Lower leg skin (tissue), 4 donors: ENCODE results near the gene PTPRT. TPM values are rescaled to one million over a fixed set of nuclear protein-coding genes. Genes with fewer than 3 reads are reported as not detected.

ENCODE experiments used
- DNase-seq, 2 donors: peaks; one replicate each; pipeline ENCODE4 v3.0.0-alpha.2; 2019; ENCODE audit warnings: low spot score in 2 of 2
- H3K4me3 ChIP-seq: fragments of 200-600 bp; sonication (generic); 2 replicates; pipeline ENCODE4 v1.5.1; 2017; ENCODE audit warnings: mild to moderate bottlenecking, low read depth; ENCODE audit not compliant: poor library complexity, severe bottlenecking
- POLR2A ChIP-seq, 2 donors: fragments of 450-650 bp; IDR thresholded peaks; one replicate each; pipeline ENCODE4 v1.6.1; 2016 to 2017; ENCODE audit warnings: antibody characterized with exemption in 2 of 2, mild to moderate bottlenecking in 1 of 2, moderate library complexity in 1 of 2
- WGBS, 2 donors: methylation state at CpG; one replicate each; pipeline ENCODE4 v1.1.5; 2018; 5-methylcytosine and 5-hydroxymethylcytosine counted together
- intact Hi-C: fragments of 100-400 bp; cut with DNase I; formaldehyde crosslinking; loops from one replicate; pipeline ENCODE4 v1.15.0; 2023; ENCODE audit warnings: low total_unique reads
- total RNA-seq, 4 donors: library from RNA; depleted of rRNA; stranded (reverse); fragments of >200 nt; gene quantifications; one replicate each; pipeline ENCODE4 v1.1.0, GENCODE V29; 2016
- TF ChIP-seq, protein P1 (sequence below), 3 donors: fragments of 450-650 bp; IDR thresholded peaks; one replicate each; pipeline ENCODE4 v1.5.1; 2016; ENCODE audit warnings: antibody characterized with exemption in 3 of 3, mild to moderate bottlenecking in 3 of 3, moderate library complexity in 2 of 3

PTPRT gene
- total RNA-seq, 4 donors from 2014 or later, result 0.34 to 1.4 (median 0.95) TPM

DNA sequence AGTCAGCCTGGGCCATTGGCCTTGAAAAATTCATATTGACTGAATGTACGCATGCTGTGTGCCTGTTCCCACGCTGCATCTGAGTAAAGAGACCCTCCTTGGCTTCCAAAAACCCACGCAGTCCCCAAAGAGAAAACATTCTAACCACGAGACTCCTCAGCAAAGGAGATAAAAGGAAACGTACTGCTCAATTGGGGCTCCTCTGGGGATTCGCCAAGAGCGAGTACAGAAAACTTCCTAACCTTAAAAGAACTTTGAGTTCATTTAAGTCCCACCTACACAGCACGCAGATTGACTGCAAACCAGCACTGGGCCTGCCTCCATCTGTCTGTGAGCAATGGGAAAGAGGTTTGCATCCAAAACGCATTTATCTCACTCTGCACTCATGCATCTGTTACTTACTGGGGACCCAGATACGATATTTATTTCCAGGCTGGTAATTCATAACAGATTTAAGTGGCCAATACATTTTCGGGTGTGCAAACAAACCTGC, 1065.7 kb downstream of the PTPRT start:
- DNase-seq, result no peak
- H3K4me3 ChIP-seq, result no peak overlapping the region
- TF ChIP-seq, protein P1, sequence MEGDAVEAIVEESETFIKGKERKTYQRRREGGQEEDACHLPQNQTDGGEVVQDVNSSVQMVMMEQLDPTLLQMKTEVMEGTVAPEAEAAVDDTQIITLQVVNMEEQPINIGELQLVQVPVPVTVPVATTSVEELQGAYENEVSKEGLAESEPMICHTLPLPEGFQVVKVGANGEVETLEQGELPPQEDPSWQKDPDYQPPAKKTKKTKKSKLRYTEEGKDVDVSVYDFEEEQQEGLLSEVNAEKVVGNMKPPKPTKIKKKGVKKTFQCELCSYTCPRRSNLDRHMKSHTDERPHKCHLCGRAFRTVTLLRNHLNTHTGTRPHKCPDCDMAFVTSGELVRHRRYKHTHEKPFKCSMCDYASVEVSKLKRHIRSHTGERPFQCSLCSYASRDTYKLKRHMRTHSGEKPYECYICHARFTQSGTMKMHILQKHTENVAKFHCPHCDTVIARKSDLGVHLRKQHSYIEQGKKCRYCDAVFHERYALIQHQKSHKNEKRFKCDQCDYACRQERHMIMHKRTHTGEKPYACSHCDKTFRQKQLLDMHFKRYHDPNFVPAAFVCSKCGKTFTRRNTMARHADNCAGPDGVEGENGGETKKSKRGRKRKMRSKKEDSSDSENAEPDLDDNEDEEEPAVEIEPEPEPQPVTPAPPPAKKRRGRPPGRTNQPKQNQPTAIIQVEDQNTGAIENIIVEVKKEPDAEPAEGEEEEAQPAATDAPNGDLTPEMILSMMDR (IDR thresholded peaks at IDR 0.05), result no peak
- TF ChIP-seq POLR2A (IDR thresholded peaks at IDR 0.05), result no peak
- WGBS, 2 donors, result 65 to 70% methylated on average over 11 of the region's 11 CpGs
- intact Hi-C loops, result no loop called here

DNA sequence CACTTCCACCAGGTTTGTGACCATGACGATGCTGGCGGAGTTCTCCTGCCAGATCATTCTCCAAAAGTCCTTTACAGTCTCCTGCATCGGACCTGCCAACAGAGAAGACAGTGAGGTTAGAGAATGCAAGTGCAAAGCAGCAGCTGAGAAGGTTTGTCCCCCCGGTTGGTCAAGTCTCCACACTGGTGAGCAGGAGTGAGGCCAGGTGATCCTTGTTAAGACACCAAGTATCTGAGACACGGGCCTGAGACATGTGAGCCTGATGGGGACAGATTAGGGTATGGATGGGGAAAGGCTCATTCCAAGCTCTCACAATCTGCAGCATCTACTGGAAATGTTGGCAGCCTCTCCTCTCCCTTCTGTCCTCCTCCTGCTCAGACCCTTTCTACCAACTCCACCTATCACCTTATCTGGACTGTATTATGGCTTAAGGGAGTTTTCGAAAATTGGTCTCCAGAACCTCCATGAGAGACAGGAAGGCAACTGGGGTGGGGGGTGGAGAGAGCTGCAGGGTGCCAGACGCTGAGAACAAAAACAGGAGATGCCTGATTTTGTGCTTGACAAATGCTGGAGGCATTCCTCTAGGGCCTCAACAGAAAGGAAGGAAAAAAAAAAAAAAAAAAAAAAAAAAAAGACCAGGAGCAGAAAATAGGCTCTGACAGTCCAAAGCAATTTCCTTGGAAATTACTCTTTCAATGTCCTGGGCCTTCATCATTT, 1071.1 kb downstream of the PTPRT start:
- DNase-seq, result no peak
- no peak overlapping the region for H3K4me3 ChIP-seq
- TF ChIP-seq, protein P1 (IDR thresholded peaks at IDR 0.05), result no peak
- no peak for TF ChIP-seq POLR2A (IDR thresholded peaks at IDR 0.05)
- WGBS, 2 donors, result 71 to 72% methylated on average over 7 of the region's 7 CpGs
- intact Hi-C loops, result no loop called here

DNA sequence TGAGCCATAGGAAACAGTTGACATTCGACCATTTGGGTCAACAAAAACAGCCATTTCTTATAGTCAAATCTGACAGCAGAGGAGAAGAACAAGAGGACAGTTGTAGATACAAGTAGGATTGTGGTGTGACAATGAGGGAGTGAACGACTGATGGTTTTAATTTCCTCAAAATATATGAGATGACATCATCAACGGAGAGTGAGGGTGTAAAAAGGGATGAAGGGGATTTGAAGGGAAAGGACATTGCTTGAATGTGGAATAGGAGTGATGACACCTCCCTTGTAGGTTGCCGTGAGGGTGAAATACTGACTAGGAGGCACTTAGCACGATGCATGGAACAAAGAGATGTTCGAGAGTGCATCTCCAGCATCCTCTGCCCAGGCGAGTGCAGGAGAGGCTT, 1071.7 kb downstream of the PTPRT start:
- DNase-seq, result no peak
- H3K4me3 ChIP-seq, result no peak overlapping the region
- WGBS, 2 donors, result 74 to 79% methylated on average over 7 of the region's 7 CpGs
- intact Hi-C loops, result no loop called here
- no peak for TF ChIP-seq POLR2A (IDR thresholded peaks at IDR 0.05)
- TF ChIP-seq, protein P1 (IDR thresholded peaks at IDR 0.05), result no peak

- DNase-seq, result no peak
- no peak overlapping the region for H3K4me3 ChIP-seq
- intact Hi-C loops, result no loop called here
- 81 to 85% methylated on average over 8 of the region's 8 CpGs for WGBS, 2 donors
- TF ChIP-seq, protein P1 (IDR thresholded peaks at IDR 0.05), result no peak
- no peak for TF ChIP-seq POLR2A (IDR thresholded peaks at IDR 0.05)
Observed at GRCh38 chr20:42113236-42113635, 1076.5 kb downstream of the PTPRT start.

GRCh38 chr20:42112161-42112560, 1077.5 kb downstream of the PTPRT start:
- TF ChIP-seq, protein P1 (IDR thresholded peaks at IDR 0.05), result no peak
- no peak for TF ChIP-seq POLR2A (IDR thresholded peaks at IDR 0.05)
- no peak for DNase-seq
- 87 to 95% methylated on average over 5 of the region's 5 CpGs for WGBS, 2 donors
- no peak overlapping the region for H3K4me3 ChIP-seq
- intact Hi-C loops, result no loop called here

DNA sequence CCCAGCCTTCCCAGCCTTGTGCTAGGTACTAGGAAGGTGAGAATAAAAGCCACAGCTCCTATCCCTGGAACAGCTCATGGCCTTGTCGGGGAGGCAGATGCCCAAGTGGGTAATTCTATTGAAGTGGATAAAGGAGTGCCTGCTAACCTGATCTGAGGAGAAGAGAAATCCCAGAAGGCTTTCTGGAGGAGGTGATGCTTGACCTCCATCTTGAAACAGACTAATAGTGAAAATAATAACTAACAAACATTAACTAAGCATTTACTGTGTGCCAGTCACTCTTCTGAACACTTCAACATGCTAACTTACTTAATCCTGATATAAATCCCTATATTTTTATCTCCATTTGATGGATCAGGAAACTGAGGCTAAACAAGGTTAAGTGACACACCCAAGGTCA, 1078.4 kb downstream of the PTPRT start:
- DNase-seq, result no peak
- H3K4me3 ChIP-seq, result no peak overlapping the region
- TF ChIP-seq, protein P1 (IDR thresholded peaks at IDR 0.05), result no peak
- no peak for TF ChIP-seq POLR2A (IDR thresholded peaks at IDR 0.05)
- intact Hi-C loops, result no loop called here
- 83 to 89% methylated on average over 1 of the region's 1 CpG for WGBS, 2 donors
